ENCODE data around the gene MRPL24. TPM values are rescaled to one million over a fixed set of nuclear protein-coding genes. Genes with fewer than 3 reads are reported as not detected.

The MRPL24 gene
- total and polyA plus RNA-seq, 9 of the 15 experiments (the other 6 are each of a cell fraction or from before 2014, with no cell fraction given), result 74.3 to 267 (median 113) TPM

- 0 out of 2 replicates have a peak, but pooled peaks have one; percentile 47 for TF ChIP-seq ZBTB40 (IDR thresholded peaks at IDR 0.05)
- TF ChIP-seq ZBTB40 (CRISPR knock-in tag; IDR thresholded peaks at IDR 0.05), result no peak
- TF ChIP-seq MXD1 (CRISPR knock-in tag; IDR thresholded peaks at IDR 0.05; ENCODE audit: borderline replicate concordance, poor library complexity, severe bottlenecking), result no peak
- no peak for TF ChIP-seq DMBX1 (CRISPR knock-in tag; IDR thresholded peaks at IDR 0.05; ENCODE audit: borderline replicate concordance)
- no peak for TF ChIP-seq MED1 (CRISPR knock-in tag; IDR thresholded peaks at IDR 0.05; ENCODE audit: borderline replicate concordance)
- TF ChIP-seq RHOXF2B (CRISPR knock-in tag; conservative IDR thresholded peaks at IDR 0.05), result no peak
- TF ChIP-seq MECOM (CRISPR knock-in tag; IDR thresholded peaks at IDR 0.05), result no peak
- peak in 1 of 2 experiments; percentile 68; a peak in 2 of 4 replicates for TF ChIP-seq RCOR1 (IDR thresholded peaks at IDR 0.05; ENCODE audit: borderline replicate concordance in 1 of 2, low read depth in 2 of 2, low read length in 2 of 2)
- TF ChIP-seq ZNF644 (tag; IDR thresholded peaks at IDR 0.05; ENCODE audit: low read depth), result no peak
- no peak for TF ChIP-seq HLTF (IDR thresholded peaks at IDR 0.05)
- no peak for TF ChIP-seq THRAP3 (IDR thresholded peaks at IDR 0.05; ENCODE audit: borderline replicate concordance)
- TF ChIP-seq ZNF133 (CRISPR knock-in tag; IDR thresholded peaks at IDR 0.05), result no peak
- TF ChIP-seq ZNF316 (IDR thresholded peaks at IDR 0.05), result no peak
- peak; percentile 67; the same call in 1 of the 2 replicates for TF ChIP-seq ETS1 (conservative IDR thresholded peaks at IDR 0.05; ENCODE audit: control insufficient read depth, low read depth, low read length)
- TF ChIP-seq MNT (conservative IDR thresholded peaks at IDR 0.05), result peak; percentile 74 to 76
- TF ChIP-seq NFE2 (IDR thresholded peaks at IDR 0.05; ENCODE audit: low read depth), result no peak
- TF ChIP-seq ZNF778 (CRISPR knock-in tag; IDR thresholded peaks at IDR 0.05), result no peak
Observed at GRCh38 chr1:156725683-156726280, 15.1 kb downstream of the MRPL24 start (continued).
